IMR-90 (cell line): Measurements from ENCODE around the gene GCSH. TPM values are rescaled to one million over a fixed set of nuclear protein-coding genes. Genes with fewer than 3 reads are reported as not detected.

Experiments
- ATAC-seq: fragments of 200-7000 bp; cut with Tn5 transposase; 2 replicates; pipeline ENCODE4 v1.9.1; 2020; ENCODE audit warnings: low read depth, mild to moderate bottlenecking, moderate library complexity
- BruUV-seq: library from RNA; stranded (reverse); fragments of 400-500 nt; replicated peaks from 2 replicates; lab custom pipeline; 2021; lab: Mats Ljungman, UMichigan
- CTCF ChIA-PET: fragments of 300-600 bp; formaldehyde crosslinking; extraction: SDS; loops from one replicate; lab custom pipeline; 2021; ENCODE audit warnings: antibody characterized with exemption; lab: Yijun Ruan, JAX
- POLR2A ChIA-PET: fragments of 300-600 bp; sonication (Branson Sonifier 250); formaldehyde crosslinking; loops from one replicate; lab custom pipeline; 2022; ENCODE audit warnings: antibody characterized with exemption; ENCODE audit not compliant: unreplicated experiment; lab: Charles Lee
- DNase-seq: peaks from one replicate; pipeline ENCODE4 v3.0.0; 2013
- H2AFZ ChIP-seq: replicated peaks from 2 replicates; pipeline ENCODE3; 2013; ENCODE audit warnings: low read length, mild to moderate bottlenecking; ENCODE audit not compliant: poor library complexity
- H2AK5ac ChIP-seq: 2 replicates; pipeline ENCODE4 v1.6.1; 2013; ENCODE audit warnings: low read depth, low read length, inconsistent platforms
- H2AK9ac ChIP-seq: replicated peaks from 2 replicates; pipeline ENCODE3; 2013; ENCODE audit warnings: mild to moderate bottlenecking, low read depth, low read length, moderate library complexity; ENCODE audit not compliant: poor library complexity
- H2BK120ac ChIP-seq: 2 replicates; pipeline ENCODE4 v1.6.1; 2013; ENCODE audit warnings: low read depth, low read length, inconsistent platforms
- H2BK15ac ChIP-seq: 3 replicates; pipeline ENCODE4 v1.6.1; 2013; ENCODE audit warnings: low read depth, low read length, inconsistent platforms
- H2BK20ac ChIP-seq: 2 replicates; pipeline ENCODE4 v1.6.1; 2013; ENCODE audit warnings: low read depth, mild to moderate bottlenecking, inconsistent platforms, low read length, moderate library complexity
- H2BK5ac ChIP-seq: 2 replicates; pipeline ENCODE4 v1.6.1; 2013; ENCODE audit warnings: mild to moderate bottlenecking, low read depth, low read length, inconsistent platforms; ENCODE audit not compliant: poor library complexity, severe bottlenecking
- H3K14ac ChIP-seq: replicated peaks from 2 replicates; pipeline ENCODE4 v1.6.1; 2013; ENCODE audit warnings: low read depth, low read length, inconsistent platforms
- H3K18ac ChIP-seq: 2 replicates; pipeline ENCODE4 v1.6.1; 2013; ENCODE audit warnings: low read depth, low read length, control low read depth
- H3K23ac ChIP-seq: 2 replicates; pipeline ENCODE4 v1.6.1; 2013; ENCODE audit warnings: low read depth, low read length, inconsistent platforms
- H3K27ac ChIP-seq: 2 replicates; pipeline ENCODE4 v1.5.1; 2013; ENCODE audit warnings: mild to moderate bottlenecking, control low read depth, low read length; ENCODE audit not compliant: insufficient read depth
- H3K27me3 ChIP-seq: 2 replicates; pipeline ENCODE4 v1.6.1; 2013; ENCODE audit warnings: low read length; ENCODE audit not compliant: control insufficient read depth, insufficient read depth
- H3K36me3 ChIP-seq: 2 replicates; pipeline ENCODE4 v1.6.1; 2013; ENCODE audit warnings: low read length, mixed read lengths; ENCODE audit not compliant: control insufficient read depth, insufficient read depth
- H3K4ac ChIP-seq: 2 replicates; pipeline ENCODE4 v1.6.1; 2013; ENCODE audit warnings: low read depth, low read length, inconsistent platforms
- H3K4me1 ChIP-seq: 2 replicates; pipeline ENCODE4 v1.6.1; 2013; ENCODE audit warnings: low read length, mixed read lengths; ENCODE audit not compliant: control insufficient read depth, insufficient read depth
- H3K4me2 ChIP-seq: 2 replicates; pipeline ENCODE4 v1.6.1; 2013; ENCODE audit warnings: low read depth, mild to moderate bottlenecking, control low read depth, low read length, moderate library complexity
- H3K4me3 ChIP-seq: 2 replicates; pipeline ENCODE4 v1.5.1; 2013; ENCODE audit warnings: low read depth, mild to moderate bottlenecking, control low read depth, low read length, moderate library complexity; ENCODE audit not compliant: insufficient read depth
- H3K56ac ChIP-seq: 2 replicates; pipeline ENCODE4 v1.6.1; 2013; ENCODE audit warnings: low read length, inconsistent platforms; ENCODE audit not compliant: insufficient read depth; ENCODE audit errors: extremely low read depth
- H3K79me1 ChIP-seq, 2 experiments: 2 replicates each; pipeline ENCODE4 v1.6.1; 2013; ENCODE audit warnings: low read length in 2 of 2, inconsistent platforms in 1 of 2, low read depth in 1 of 2
- H3K9ac ChIP-seq: 2 replicates; pipeline ENCODE4 v1.6.1; 2013; ENCODE audit warnings: low read depth, low read length, control low read depth
- H3K9me1 ChIP-seq: 2 replicates; pipeline ENCODE4 v1.6.1; 2013; ENCODE audit warnings: low read length, inconsistent platforms; ENCODE audit not compliant: insufficient read depth
- H3K9me3 ChIP-seq: 2 replicates; pipeline ENCODE4 v1.6.1; 2013; ENCODE audit warnings: low read length; ENCODE audit not compliant: control insufficient read depth, insufficient read depth
- H4K20me1 ChIP-seq: 2 replicates; pipeline ENCODE4 v1.6.1; 2013; ENCODE audit warnings: low read length, inconsistent platforms; ENCODE audit not compliant: insufficient read depth
- H4K5ac ChIP-seq: 2 replicates; pipeline ENCODE4 v1.6.1; 2013; ENCODE audit warnings: mild to moderate bottlenecking, low read depth, low read length, control low read depth
- H4K8ac ChIP-seq, 2 experiments: 2 replicates each; pipeline ENCODE4 v1.6.1; 2013; ENCODE audit warnings: low read depth in 2 of 2, low read length in 2 of 2, control low read depth in 1 of 2, inconsistent platforms in 1 of 2
- H4K91ac ChIP-seq: 2 replicates; pipeline ENCODE4 v1.6.1; 2013; ENCODE audit warnings: low read depth, low read length, inconsistent platforms; ENCODE audit not compliant: insufficient read depth
- BHLHE40 ChIP-seq: fragments of 150-350 bp; IDR thresholded peaks from 2 replicates; pipeline ENCODE4 v1.6.1; 2016; ENCODE audit warnings: mild to moderate bottlenecking, low read depth, low read length
- CEBPB ChIP-seq: IDR thresholded peaks from 2 replicates; pipeline ENCODE4 v1.6.1; 2012; ENCODE audit warnings: low read depth, low read length, improper control_type of control experiment
- CHD1 ChIP-seq: IDR thresholded peaks from 2 replicates; pipeline ENCODE4 v1.6.1; 2012; ENCODE audit warnings: low read depth, low read length, improper control_type of control experiment
- FOS ChIP-seq: fragments of 150-350 bp; IDR thresholded peaks from 2 replicates; pipeline ENCODE4 v1.6.1; 2016; ENCODE audit warnings: low read depth, low read length
- MAFK ChIP-seq: IDR thresholded peaks from 2 replicates; pipeline ENCODE4 v1.6.1; 2012; ENCODE audit warnings: low read depth, low read length, improper control_type of control experiment
- MAZ ChIP-seq: IDR thresholded peaks from 2 replicates; pipeline ENCODE4 v1.6.1; 2012; ENCODE audit warnings: low read depth, mild to moderate bottlenecking, low read length, improper control_type of control experiment, moderate library complexity, borderline replicate concordance
- MXI1 ChIP-seq: IDR thresholded peaks from 2 replicates; pipeline ENCODE4 v1.6.1; 2012; ENCODE audit warnings: low read depth, mild to moderate bottlenecking, low read length, moderate library complexity, borderline replicate concordance
- NFE2L2 ChIP-seq: fragments of 150-350 bp; IDR thresholded peaks from 2 replicates; pipeline ENCODE4 v1.6.1; 2016; ENCODE audit warnings: low read depth, mild to moderate bottlenecking, low read length
- POLR2A ChIP-seq: IDR thresholded peaks from 2 replicates; pipeline ENCODE4 v1.6.1; 2012; ENCODE audit warnings: mild to moderate bottlenecking, low read depth, low read length
- RAD21 ChIP-seq: IDR thresholded peaks from 2 replicates; pipeline ENCODE4 v1.6.1; 2012; ENCODE audit warnings: low read length, improper control_type of control experiment
- RFX5 ChIP-seq: IDR thresholded peaks from 2 replicates; pipeline ENCODE4 v1.8.0; 2012; ENCODE audit warnings: low read depth, mild to moderate bottlenecking, low read length, moderate library complexity
- SMC3 ChIP-seq: fragments of 150-350 bp; IDR thresholded peaks from 2 replicates; pipeline ENCODE4 v1.6.1; 2016; ENCODE audit warnings: low read depth, mild to moderate bottlenecking, antibody characterized with exemption, low read length, moderate library complexity
- WGBS, 2 experiments: methylation state at CpG; one replicate each; pipeline versions ENCODE4 v1.1.5 to v1.1.7; 2013; ENCODE audit warnings: missing lambda C conversion rate in 2 of 2; ENCODE audit not compliant: insufficient read length in 1 of 2; ENCODE audit errors: extremely low coverage in 2 of 2; 5-methylcytosine and 5-hydroxymethylcytosine counted together
- dilution Hi-C: fragments of 300-500 bp; cut with HindIII; formaldehyde crosslinking; loops from one replicate; pipeline ENCODE4 v1.14.3; 2018; ENCODE audit warnings: low sequenced_read_pairs; ENCODE audit not compliant: unreplicated experiment
- in situ Hi-C: fragments of 300-500 bp; cut with MboI; formaldehyde crosslinking; loops from 3 replicates; pipeline ENCODE4 v1.14.3; 2019; ENCODE audit warnings: low sequenced_read_pairs, inconsistent platforms, mixed read lengths
- intact Hi-C: fragments of 100-400 bp; cut with micrococcal nuclease; formaldehyde crosslinking; loops from 2 replicates; pipeline ENCODE4 v1.10.0; 2022
- polyA plus RNA-seq, 3 experiments: library from polyadenylated mRNA; depleted of rRNA; stranded (reverse); fragments of >200 nt; gene quantifications; 2 replicates each; pipeline ENCODE4 v1.2.3, GENCODE V29; 2012; ENCODE audit warnings: low replicate concordance in 1 of 3
- total RNA-seq: library from RNA; depleted of rRNA; stranded (reverse); fragments of >200 nt; gene quantifications from 2 replicates; pipeline ENCODE4 v1.2.3, GENCODE V29; 2012
- TF ChIP-seq, protein P1 (sequence below): fragments of 150-350 bp; IDR thresholded peaks from 2 replicates; pipeline ENCODE4 v1.6.1; 2016; ENCODE audit warnings: low read depth, mild to moderate bottlenecking, low read length, moderate library complexity, borderline replicate concordance
- TF ChIP-seq, protein P2 (sequence below): conservative IDR thresholded peaks from 2 replicates; pipeline ENCODE4 v1.5.1; 2012; ENCODE audit warnings: mild to moderate bottlenecking, low read depth, low read length, improper control_type of control experiment
- TF ChIP-seq, protein P3 (sequence below): fragments of 150-350 bp; IDR thresholded peaks from 2 replicates; pipeline ENCODE4 v1.6.1; 2017; ENCODE audit warnings: mild to moderate bottlenecking, antibody characterized with exemption, low read length, low read depth

GCSH gene
- total and polyA plus RNA-seq, 2 of the 4 experiments (the other 2 are of a cell fraction): 9.3 to 21.2 TPM

DNA sequence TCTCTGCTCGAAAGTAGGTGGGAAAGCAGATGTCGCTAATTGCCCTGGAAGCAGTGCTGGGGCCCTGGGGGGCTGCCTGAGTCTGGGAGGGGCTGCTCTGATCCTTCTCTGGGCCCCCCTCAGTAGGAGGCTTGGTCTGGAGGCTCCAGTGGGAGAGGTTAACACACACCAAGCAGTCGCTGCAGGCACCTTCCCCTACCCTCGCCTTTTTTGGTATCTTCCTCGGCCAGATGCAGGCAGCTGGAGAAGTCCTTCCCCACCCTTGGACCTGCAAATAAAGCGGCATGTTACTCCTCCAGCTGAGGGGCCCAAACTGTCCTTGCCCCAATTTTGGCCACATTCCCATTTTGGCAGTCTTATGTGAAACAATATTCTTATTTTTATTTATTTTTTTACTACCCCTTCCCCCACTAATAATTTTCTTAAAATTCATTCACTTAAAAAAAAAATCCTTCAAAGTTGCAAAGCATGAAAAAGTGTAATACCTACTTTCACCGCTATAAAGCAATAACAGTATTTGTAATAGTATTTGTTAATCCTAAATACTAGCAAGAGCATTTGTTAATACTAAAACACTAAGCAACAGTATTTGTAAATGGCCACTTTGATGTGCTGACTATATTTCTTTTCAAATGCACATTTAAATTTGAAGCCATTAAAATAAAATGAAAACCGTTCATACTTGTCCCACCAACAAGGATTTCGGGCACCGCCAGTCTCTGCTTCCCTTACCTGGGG is 34.2 kb downstream of the GCSH start:
- no peaks in the 10 kb centered on the region for H3K79me1 ChIP-seq
- ATAC-seq (no peak), DNase-seq (no peak)
- H4K8ac ChIP-seq: no peak overlapping the region
- H3K4ac ChIP-seq: no peak overlapping the region
- no peak overlapping the region for H2BK120ac ChIP-seq
- H2AK9ac ChIP-seq: no peak overlapping the region
- H3K56ac ChIP-seq: no peak overlapping the region
- H3K9me1 ChIP-seq: no peaks in the 10 kb centered on the region
- H2AFZ ChIP-seq: no peak overlapping the region
- no peak overlapping the region for H3K23ac ChIP-seq
- 70% methylated on average over 3 of the region's 10 CpGs; no CpG with 5 or more reads in 1 of the 2 experiments for WGBS, 2 experiments
- dilution Hi-C loops (no loop called here), in situ Hi-C loops (no loop called here), intact Hi-C loops (no loop called here)
- no peak overlapping the region for H2AK5ac ChIP-seq
- H4K5ac ChIP-seq: no peak overlapping the region
- no peaks in the 10 kb centered on the region for H4K20me1 ChIP-seq
- ChIA-PET CTCF (interaction anchor here (0.6 kb wide), 1 partner anchor 151 kb away, joined by 3 read pairs; no protein-coding TSS in a partner anchor), POLR2A (no interaction called here)
- no peaks in the 10 kb centered on the region for H3K4me1 ChIP-seq
- no peak for TF ChIP-seq POLR2A
- TF ChIP-seq, protein P1, sequence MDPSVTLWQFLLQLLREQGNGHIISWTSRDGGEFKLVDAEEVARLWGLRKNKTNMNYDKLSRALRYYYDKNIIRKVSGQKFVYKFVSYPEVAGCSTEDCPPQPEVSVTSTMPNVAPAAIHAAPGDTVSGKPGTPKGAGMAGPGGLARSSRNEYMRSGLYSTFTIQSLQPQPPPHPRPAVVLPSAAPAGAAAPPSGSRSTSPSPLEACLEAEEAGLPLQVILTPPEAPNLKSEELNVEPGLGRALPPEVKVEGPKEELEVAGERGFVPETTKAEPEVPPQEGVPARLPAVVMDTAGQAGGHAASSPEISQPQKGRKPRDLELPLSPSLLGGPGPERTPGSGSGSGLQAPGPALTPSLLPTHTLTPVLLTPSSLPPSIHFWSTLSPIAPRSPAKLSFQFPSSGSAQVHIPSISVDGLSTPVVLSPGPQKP: no peak
- no peak for TF ChIP-seq NFE2L2
- no peak for TF ChIP-seq FOS
- TF ChIP-seq CEBPB: no peak
- no peak for TF ChIP-seq RFX5
- no peak for TF ChIP-seq MAZ
- TF ChIP-seq, protein P2, sequence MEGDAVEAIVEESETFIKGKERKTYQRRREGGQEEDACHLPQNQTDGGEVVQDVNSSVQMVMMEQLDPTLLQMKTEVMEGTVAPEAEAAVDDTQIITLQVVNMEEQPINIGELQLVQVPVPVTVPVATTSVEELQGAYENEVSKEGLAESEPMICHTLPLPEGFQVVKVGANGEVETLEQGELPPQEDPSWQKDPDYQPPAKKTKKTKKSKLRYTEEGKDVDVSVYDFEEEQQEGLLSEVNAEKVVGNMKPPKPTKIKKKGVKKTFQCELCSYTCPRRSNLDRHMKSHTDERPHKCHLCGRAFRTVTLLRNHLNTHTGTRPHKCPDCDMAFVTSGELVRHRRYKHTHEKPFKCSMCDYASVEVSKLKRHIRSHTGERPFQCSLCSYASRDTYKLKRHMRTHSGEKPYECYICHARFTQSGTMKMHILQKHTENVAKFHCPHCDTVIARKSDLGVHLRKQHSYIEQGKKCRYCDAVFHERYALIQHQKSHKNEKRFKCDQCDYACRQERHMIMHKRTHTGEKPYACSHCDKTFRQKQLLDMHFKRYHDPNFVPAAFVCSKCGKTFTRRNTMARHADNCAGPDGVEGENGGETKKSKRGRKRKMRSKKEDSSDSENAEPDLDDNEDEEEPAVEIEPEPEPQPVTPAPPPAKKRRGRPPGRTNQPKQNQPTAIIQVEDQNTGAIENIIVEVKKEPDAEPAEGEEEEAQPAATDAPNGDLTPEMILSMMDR: no peak
- TF ChIP-seq, protein P3, sequence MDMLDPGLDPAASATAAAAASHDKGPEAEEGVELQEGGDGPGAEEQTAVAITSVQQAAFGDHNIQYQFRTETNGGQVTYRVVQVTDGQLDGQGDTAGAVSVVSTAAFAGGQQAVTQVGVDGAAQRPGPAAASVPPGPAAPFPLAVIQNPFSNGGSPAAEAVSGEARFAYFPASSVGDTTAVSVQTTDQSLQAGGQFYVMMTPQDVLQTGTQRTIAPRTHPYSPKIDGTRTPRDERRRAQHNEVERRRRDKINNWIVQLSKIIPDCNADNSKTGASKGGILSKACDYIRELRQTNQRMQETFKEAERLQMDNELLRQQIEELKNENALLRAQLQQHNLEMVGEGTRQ: no peak
- no peak for TF ChIP-seq BHLHE40
- TF ChIP-seq MAFK: no peak
- no peak for TF ChIP-seq SMC3
- no peak for TF ChIP-seq CHD1
- no peak for TF ChIP-seq RAD21
- TF ChIP-seq MXI1: no peak
- no peak overlapping the region for H3K9ac ChIP-seq
- no peak overlapping the region for H3K4me2 ChIP-seq
- no peak overlapping the region for H3K14ac ChIP-seq
- H4K91ac ChIP-seq: no peak overlapping the region
- no peak overlapping the region for H2BK15ac ChIP-seq
- H3K9me3 ChIP-seq: no peaks in the 10 kb centered on the region
- H3K27ac ChIP-seq: no peak overlapping the region
- H3K36me3 ChIP-seq: no peaks in the 10 kb centered on the region
- H2BK20ac ChIP-seq: no peak overlapping the region
- no peak overlapping the region for H3K18ac ChIP-seq
- H3K27me3 ChIP-seq: no peaks in the 10 kb centered on the region
- BruUV-seq: no TSS peak
- no peak overlapping the region for H2BK5ac ChIP-seq
- H3K4me3 ChIP-seq: no peak overlapping the region
